Stomach (tissue), 4 donors: Measurements from ENCODE around the gene NUB1.

Source experiments
- CTCF ChIP-seq, 7 experiments: fragments of 450-650 bp in 4 of 7; fragments of 200-600 bp in 3 of 7; sonication (generic) in 3 of 7; IDR thresholded peaks; one replicate each; pipeline ENCODE4 v1.5.1; 2016 to 2019; ENCODE audit warnings: antibody characterized with exemption in 7 of 7, control low read depth in 2 of 7, mild to moderate bottlenecking in 1 of 7
- EP300 ChIP-seq: sonication (generic); formaldehyde crosslinking; IDR thresholded peaks from one replicate; pipeline ENCODE4 v1.6.1; 2017; ENCODE audit warnings: antibody characterized with exemption
- POLR2AphosphoS5 ChIP-seq, 3 donors: sonication (generic); formaldehyde crosslinking; IDR thresholded peaks; one replicate each; pipeline ENCODE4 v1.6.1; 2016; ENCODE audit warnings: antibody characterized with exemption in 3 of 3

GRCh38 chr7:151392002-151392401 lies 50.4 kb downstream of the NUB1 start:
- no peak for TF ChIP-seq EP300
- no peak for TF ChIP-seq CTCF (IDR thresholded peaks at IDR 0.05)
- TF ChIP-seq POLR2AphosphoS5 (IDR thresholded peaks at IDR 0.05) = no peak
